ENCODE measurements around the gene TSACC. TPM values are rescaled to one million over a fixed set of nuclear protein-coding genes. Genes with fewer than 3 reads are reported as not detected.
"Not testable (repeated sequence)": the region's sequence is repeated elsewhere in the genome, so short reads cannot be mapped to it uniquely, and the experiment has no call there.

The TSACC gene
- total RNA-seq, 4 donors from 2014 or later = 3.2 TPM; not detected in 3

DNA sequence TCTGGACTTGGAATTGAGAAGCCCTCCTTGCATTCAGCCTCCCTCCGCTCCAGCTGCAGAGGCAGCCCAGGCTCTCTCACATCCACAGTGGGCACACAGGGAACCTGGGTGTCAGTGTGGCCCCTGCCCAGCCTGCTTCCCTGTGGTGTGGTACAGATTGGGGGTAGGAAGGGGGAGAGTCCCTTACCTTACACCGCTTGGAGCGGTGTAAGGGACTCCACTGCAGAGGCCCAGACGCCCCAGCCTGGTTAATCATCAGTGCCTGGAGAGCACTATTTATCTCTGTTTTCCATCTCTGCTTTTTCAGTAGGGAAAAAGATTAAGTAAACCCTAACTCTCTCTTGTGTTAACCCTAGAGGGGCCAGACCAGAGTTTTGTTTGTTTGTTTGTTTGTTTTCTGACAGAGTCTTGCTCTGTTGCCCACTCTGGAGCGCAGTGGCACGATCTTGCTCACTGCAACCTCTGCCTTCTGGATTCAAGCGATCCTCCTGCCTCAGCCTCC, 29.9 kb downstream of the TSACC start:
- TF ChIP-seq POLR2A (IDR thresholded peaks at IDR 0.05) = no peak
- TF ChIP-seq, protein P1, sequence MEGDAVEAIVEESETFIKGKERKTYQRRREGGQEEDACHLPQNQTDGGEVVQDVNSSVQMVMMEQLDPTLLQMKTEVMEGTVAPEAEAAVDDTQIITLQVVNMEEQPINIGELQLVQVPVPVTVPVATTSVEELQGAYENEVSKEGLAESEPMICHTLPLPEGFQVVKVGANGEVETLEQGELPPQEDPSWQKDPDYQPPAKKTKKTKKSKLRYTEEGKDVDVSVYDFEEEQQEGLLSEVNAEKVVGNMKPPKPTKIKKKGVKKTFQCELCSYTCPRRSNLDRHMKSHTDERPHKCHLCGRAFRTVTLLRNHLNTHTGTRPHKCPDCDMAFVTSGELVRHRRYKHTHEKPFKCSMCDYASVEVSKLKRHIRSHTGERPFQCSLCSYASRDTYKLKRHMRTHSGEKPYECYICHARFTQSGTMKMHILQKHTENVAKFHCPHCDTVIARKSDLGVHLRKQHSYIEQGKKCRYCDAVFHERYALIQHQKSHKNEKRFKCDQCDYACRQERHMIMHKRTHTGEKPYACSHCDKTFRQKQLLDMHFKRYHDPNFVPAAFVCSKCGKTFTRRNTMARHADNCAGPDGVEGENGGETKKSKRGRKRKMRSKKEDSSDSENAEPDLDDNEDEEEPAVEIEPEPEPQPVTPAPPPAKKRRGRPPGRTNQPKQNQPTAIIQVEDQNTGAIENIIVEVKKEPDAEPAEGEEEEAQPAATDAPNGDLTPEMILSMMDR (IDR thresholded peaks at IDR 0.05) = no peak
- 78% methylated on average over 7 of the region's 7 CpGs for WGBS, 2 donors
- no peak for DNase-seq (ENCODE audit: low spot score in 2 of 2)
- no peak overlapping the region for H3K4me3 ChIP-seq (ENCODE audit: low read depth, poor library complexity, severe bottlenecking)
- intact Hi-C loops (cut with DNase I; ENCODE audit: low total_unique reads) = no loop called here

DNA sequence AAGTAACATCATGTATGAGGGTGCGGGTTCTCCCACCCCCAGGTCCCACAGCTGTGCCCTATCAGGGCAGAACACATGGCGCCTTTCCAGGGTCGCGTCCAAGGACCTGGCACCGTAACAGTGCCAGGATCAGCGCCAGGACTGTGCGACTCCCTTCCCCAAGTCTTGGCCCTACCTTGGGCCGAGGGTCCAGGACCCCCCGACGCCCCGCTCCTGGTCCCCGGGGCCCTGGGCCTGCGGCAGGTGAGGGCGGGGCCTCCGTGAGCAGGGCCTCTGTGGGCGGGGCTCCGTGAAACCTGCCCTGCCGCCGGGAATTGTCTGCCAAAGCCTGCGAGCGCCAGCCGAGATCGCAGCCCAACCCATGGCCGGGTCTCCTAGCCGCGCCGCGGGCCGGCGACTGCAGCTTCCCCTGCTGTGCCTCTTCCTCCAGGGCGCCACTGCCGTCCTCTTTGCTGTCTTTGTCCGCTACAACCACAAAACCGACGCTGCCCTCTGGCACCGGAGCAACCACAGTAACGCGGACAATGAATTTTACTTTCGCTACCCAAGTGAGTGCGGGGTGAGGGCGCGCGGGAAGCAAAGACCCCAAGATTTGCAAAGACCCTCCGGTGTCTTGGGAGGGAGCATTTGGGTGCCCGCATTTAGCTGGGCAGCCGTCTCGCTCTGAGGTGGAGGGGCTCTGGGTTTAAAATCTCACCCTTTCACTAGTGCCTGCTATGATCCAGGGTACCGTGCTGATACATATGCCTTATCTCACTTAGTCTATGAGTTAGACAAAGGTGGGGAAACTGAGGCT, 30.8 kb downstream of the TSACC start, which contains the start of gene RHBG:
RHBG (plus strand) TSS at position 323 of the 796 bp plus-strand sequence; CDS start at position 362, 39 bp downstream.
- TF ChIP-seq POLR2A (IDR thresholded peaks at IDR 0.05) = no peak
- TF ChIP-seq, protein P1 (IDR thresholded peaks at IDR 0.05) = no peak
- 11 to 14% methylated on average over 34 to 39 of the region's 48 CpGs for WGBS, 2 donors

DNA sequence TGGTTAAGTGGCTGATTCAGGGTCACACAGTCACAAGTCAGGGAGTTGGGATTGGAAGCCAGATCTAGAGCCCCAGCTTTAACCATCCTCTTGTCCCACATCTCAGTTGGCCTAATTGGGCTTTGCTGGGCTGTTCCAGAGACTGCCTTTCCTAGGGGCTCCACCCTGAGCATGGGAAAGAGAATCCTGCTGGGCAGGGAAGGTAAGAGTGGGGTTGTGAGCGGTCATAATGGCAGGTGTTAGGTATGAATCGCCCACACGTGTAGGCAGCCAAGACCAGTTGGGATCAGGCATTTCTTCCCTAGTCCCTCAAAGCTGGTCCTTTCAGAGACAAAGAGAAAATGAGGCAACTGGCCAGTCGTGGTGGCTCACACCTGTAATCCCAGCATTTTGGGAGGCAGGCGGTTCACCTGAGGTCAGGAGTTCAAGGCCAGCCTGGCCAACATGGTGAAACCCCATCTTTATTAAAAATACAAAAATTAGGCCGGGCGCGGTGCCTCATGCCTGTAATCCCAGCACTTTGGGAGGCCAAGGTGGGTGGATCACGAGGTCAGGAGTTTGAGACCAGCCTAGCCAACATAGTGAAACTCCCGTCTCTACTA, 31.5 kb downstream of the TSACC start:
- intact Hi-C loops (cut with DNase I; ENCODE audit: low total_unique reads); DNase-seq (ENCODE audit: low spot score in 2 of 2); H3K4me3 ChIP-seq (ENCODE audit: low read depth, poor library complexity, severe bottlenecking): not testable (repeated sequence)
- 91 to 94% methylated on average over 10 of the region's 10 CpGs for WGBS, 2 donors

More for the DNA sequence above, 30.8 kb downstream of the TSACC start, which contains the start of gene RHBG:
- intact Hi-C loops (cut with DNase I; ENCODE audit: low total_unique reads) = no loop called here
- peak in 1 of 2 donors; percentile 23 for DNase-seq (ENCODE audit: low spot score in 2 of 2)
- peak within 1 kb of the TSS; percentile 31 for H3K4me3 ChIP-seq (ENCODE audit: low read depth, poor library complexity, severe bottlenecking)

DNA sequence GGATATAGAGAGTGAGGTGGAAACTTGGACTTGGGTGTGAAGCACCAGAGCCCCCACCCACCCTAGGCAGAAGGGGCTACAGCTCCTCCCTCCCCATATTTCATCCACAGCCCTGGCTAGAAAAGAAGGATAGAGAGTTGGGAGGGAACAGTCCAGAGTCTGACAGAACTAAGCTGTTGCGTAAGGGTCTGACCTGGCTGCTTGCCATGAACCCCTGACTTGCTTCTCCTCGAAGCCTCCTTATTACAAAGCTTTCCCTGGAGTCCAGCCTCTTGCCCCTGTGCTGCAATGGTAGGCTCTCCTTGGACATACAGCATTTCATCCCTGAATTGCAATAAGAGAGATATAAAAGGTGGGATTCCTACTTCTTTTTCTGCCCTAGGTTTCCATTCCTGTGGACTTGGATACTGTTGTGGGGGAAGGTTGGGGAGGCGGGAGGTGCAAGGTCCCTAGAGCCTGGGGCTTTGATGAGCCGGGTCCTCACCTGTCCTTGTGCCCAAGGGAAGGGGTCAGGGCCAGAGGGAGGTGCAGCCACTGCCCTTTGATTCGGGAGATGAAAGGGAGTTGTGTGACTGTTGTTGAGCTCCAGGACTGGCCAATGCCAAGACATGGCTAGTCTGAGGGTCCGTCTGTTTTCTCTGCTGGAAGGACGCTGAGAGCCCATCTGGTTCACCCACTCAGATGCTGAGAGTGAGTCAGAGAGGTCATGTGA, 33.4 kb downstream of the TSACC start:
- 43 to 57% methylated on average over 7 of the region's 7 CpGs for WGBS, 2 donors
- DNase-seq (ENCODE audit: low spot score in 2 of 2) = no peak
- intact Hi-C loops (cut with DNase I; ENCODE audit: low total_unique reads) = no loop called here
- no peak for TF ChIP-seq POLR2A (IDR thresholded peaks at IDR 0.05)
- TF ChIP-seq, protein P1 (IDR thresholded peaks at IDR 0.05) = no peak
- no peak overlapping the region for H3K4me3 ChIP-seq (ENCODE audit: low read depth, poor library complexity, severe bottlenecking)

DNA sequence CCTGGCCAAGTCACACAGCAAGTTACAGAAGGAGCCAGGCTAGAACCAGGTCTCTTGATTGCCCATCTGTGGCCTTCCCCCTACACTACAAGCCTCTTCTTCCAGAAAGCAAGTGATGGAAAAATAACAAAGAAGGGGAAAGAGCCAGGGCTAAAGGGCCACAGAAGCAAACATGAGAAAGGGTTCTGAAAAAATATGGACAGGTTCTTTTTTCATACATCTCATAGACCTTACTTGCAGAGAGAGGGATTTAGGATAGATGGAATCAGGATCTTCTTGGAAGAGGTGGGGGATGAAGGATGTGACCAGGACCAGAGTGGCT, 33.9 kb downstream of the TSACC start:
- no peak for DNase-seq (ENCODE audit: low spot score in 2 of 2)
- TF ChIP-seq POLR2A (IDR thresholded peaks at IDR 0.05) = no peak
- TF ChIP-seq, protein P1 (IDR thresholded peaks at IDR 0.05) = no peak
- intact Hi-C loops (cut with DNase I; ENCODE audit: low total_unique reads) = no loop called here
- H3K4me3 ChIP-seq (ENCODE audit: low read depth, poor library complexity, severe bottlenecking) = no peak overlapping the region

DNA sequence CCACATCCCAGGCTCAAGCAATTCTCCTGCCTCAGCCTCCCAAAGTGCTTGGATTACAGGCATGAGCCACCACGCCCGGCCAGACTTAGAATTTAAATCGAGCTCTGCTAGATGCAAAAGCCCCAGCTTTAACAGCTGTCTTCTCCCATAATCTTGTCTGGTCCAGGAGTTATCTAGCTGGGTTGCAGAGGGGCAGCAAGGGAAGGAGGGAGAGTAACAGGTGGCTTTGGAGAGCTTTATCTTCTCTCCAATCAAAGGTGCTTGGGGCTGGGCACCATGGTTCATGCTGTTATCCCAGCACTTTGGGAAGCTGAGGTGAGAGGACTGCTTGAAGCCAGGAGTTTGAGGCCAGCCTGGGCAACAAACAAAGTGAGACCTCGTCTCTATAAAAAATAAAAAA, 34.5 kb downstream of the TSACC start:
- 75 to 77% methylated on average over 4 of the region's 4 CpGs for WGBS, 2 donors

More for the DNA sequence above, 34.5 kb downstream of the TSACC start:
- no peak for DNase-seq (ENCODE audit: low spot score in 2 of 2)
- intact Hi-C loops (cut with DNase I; ENCODE audit: low total_unique reads) = no loop called here
- TF ChIP-seq, protein P1 (IDR thresholded peaks at IDR 0.05) = no peak
- no peak for TF ChIP-seq POLR2A (IDR thresholded peaks at IDR 0.05)
- no peak overlapping the region for H3K4me3 ChIP-seq (ENCODE audit: low read depth, poor library complexity, severe bottlenecking)

Data from lower leg skin (tissue), 4 donors.